ENCODE results near the gene LYZL4.

- TF ChIP-seq CTCF (conservative IDR thresholded peaks at IDR 0.05) (no peak), ZFX (IDR thresholded peaks at IDR 0.05) (no peak)
Observed at GRCh38 chr3:42355612-42356011, 54.8 kb downstream of the LYZL4 start.
